ENCODE data around the gene MAP1S.

MAP1S gene

DNA sequence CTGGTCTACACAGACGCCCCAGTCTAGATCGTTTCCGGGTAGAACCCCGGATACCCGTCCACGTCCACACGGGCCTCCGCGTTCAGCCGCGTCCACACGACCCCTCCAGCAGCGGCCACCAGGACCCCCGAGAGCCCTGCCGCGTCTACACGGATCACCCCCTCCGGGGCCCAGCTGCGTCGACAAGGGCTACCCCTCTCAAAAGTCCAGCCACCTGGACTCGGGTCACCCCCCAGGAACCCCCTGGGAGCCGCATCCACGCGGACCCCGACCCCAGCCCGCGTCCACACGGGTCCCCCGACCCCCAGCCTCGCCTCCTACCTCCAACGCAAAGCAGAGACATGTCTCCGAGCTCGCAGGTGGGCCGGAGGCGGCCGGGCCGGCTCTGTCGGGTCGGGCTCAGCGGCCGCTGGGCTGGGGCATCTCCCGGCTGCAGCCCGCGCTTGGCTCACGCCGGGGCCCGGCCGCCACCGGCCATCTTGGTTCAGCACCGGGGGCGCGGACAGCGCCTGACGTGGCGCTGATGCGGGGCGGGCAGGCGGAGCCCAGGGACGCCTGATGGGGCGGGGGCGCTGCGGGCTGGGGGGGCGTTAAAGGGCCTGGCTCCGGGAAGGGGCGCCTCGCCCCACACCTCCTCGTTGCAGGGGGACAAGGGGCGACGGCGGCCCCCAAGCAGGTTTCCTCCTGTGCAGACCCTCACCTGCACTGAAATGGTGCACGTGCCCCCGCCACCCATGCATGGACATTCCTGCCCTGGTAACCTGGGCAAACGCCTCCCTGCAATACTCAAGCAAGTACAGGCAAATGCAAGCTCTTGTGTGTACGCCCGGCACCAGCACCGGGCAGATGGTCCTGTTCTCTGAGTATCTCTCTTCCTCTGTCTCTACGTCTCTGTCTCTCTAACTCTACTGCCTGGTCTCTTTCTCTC, 31.2 kb upstream of the MAP1S start, which contains the start of gene UNC13A:
Gene UNC13A (minus strand): TSS at position 498 of the 928 bp plus-strand sequence. CDS start 155 bp downstream, at position 343.
- peak; percentile 24 for DNase-seq
- H3K4me1 ChIP-seq (ENCODE audit: low read length), result no peaks in the 10 kb centered on the region
- H3K27me3 ChIP-seq (replicated peaks; ENCODE audit: insufficient read depth, low read length), result peaks cover 59% of the 10 kb centered on the region
- no peaks in the 10 kb centered on the region for H3K79me2 ChIP-seq (ENCODE audit: low read length)
- no peaks in the 10 kb centered on the region for H3K36me3 ChIP-seq (replicated peaks; ENCODE audit: insufficient read depth, low read length)
- H3K9me2 ChIP-seq (replicated peaks; ENCODE audit: insufficient read depth, low read length), result no peaks in the 10 kb centered on the region
- H2AFZ ChIP-seq (ENCODE audit: low read length), result no peak within 1 kb of the TSS
- H3K27ac ChIP-seq (ENCODE audit: low read length), result no peak within 1 kb of the TSS
- TF ChIP-seq EZH2phosphoT487 (IDR thresholded peaks at IDR 0.05; ENCODE audit: low read length), result no peak
- H3K9me3 ChIP-seq (replicated peaks; ENCODE audit: insufficient read depth, low read length), result no peaks in the 10 kb centered on the region
- H3K9ac ChIP-seq (ENCODE audit: low read length), result no peak within 1 kb of the TSS
- no peak within 1 kb of the TSS for H3K4me3 ChIP-seq (ENCODE audit: low read length)
- H3F3A ChIP-seq (ENCODE audit: insufficient read depth, low read length), result no peaks in the 10 kb centered on the region
- H4K20me1 ChIP-seq (ENCODE audit: insufficient read depth, low read length), result no peaks in the 10 kb centered on the region
- no peak within 1 kb of the TSS for H3K4me2 ChIP-seq (ENCODE audit: low read depth, low read length)

DNA sequence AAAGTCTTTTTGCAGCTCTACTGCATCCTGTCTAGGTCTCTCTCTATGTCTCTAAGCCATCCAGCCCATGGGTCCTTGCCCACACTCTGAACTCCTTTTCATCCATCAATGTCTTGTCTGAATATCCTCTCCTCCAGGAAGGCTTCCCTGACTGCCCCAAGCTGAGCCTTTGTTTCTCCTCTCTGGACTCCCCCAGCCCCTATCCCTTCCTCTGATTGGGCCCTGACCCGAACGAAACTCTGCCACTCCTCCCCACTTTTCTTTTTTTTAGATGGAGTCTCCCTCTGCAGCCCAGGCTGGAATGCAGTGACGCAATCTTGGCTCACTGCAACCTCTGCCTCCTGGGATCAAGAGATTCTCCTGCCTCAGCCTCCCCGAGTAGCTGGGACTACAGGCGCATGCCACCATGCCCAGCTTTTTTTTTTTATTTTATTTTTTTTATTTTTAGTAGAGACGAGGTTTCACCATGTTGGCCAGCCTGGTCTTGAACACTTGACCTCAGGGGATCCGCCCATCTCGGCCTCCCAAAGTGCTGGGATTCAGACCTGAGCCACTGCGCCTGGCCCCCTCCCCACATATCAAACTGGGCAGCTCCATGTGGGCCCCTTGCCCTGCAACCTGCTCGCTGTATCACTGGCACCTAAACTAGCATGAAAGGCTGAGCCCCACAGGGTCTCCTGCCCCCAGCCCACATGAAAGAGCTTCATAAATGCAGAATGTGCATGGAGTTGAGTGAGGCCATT, 30.3 kb upstream of the MAP1S start:
- Histone ChIP-seq H3K27ac (ENCODE audit: low read length) (no peak overlapping the region), H3K4me2 (ENCODE audit: low read depth, low read length) (no peak overlapping the region), H3F3A (ENCODE audit: insufficient read depth, low read length) (no peaks in the 10 kb centered on the region), H3K36me3 (replicated peaks; ENCODE audit: insufficient read depth, low read length) (no peaks in the 10 kb centered on the region), H3K4me3 (ENCODE audit: low read length) (no peak overlapping the region), H3K79me2 (ENCODE audit: low read length) (no peaks in the 10 kb centered on the region), H3K4me1 (ENCODE audit: low read length) (no peaks in the 10 kb centered on the region), H4K20me1 (ENCODE audit: insufficient read depth, low read length) (no peaks in the 10 kb centered on the region), H3K9ac (ENCODE audit: low read length) (no peak overlapping the region), H3K9me2 (replicated peaks; ENCODE audit: insufficient read depth, low read length) (no peaks in the 10 kb centered on the region), H3K9me3 (replicated peaks; ENCODE audit: insufficient read depth, low read length) (no peaks in the 10 kb centered on the region), H2AFZ (ENCODE audit: low read length) (no peak overlapping the region), H3K27me3 (replicated peaks; ENCODE audit: insufficient read depth, low read length) (peaks cover 67% of the 10 kb centered on the region)
- DNase-seq, result no peak
- TF ChIP-seq CTCF (IDR thresholded peaks at IDR 0.05; ENCODE audit: low read length), result no peak
- no peak for TF ChIP-seq EZH2phosphoT487 (IDR thresholded peaks at IDR 0.05; ENCODE audit: low read length)
- no peak for TF ChIP-seq EZH2 (optimal IDR thresholded peaks at IDR 0.05; ENCODE audit: low read depth, low read length)

DNA sequence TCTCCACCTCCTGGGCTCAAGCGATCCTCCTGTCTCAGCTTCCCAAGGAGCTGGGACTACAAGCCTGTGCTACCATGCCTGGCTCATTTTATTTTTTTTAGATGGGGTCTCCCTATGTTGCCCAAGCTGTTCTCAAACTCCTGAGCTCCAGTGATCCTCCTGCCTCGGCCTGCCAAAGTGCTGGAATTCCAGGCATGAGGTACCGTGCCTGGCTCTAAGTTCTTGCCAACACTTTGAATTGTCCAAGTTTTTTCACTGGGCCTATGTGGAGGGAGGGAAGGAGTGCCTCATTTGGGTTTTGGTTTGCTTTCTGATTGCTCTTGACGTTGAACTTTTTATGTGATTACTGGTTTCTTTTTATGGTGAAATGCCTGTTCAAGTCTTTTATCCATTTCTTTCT, 26.7 kb upstream of the MAP1S start:
- Histone ChIP-seq H3K36me3 (replicated peaks; ENCODE audit: insufficient read depth, low read length) (no peaks in the 10 kb centered on the region), H4K20me1 (ENCODE audit: insufficient read depth, low read length) (no peaks in the 10 kb centered on the region), H3K79me2 (ENCODE audit: low read length) (no peaks in the 10 kb centered on the region), H3K4me1 (ENCODE audit: low read length) (no peaks in the 10 kb centered on the region), H3K4me2 (ENCODE audit: low read depth, low read length) (no peak overlapping the region), H3K27me3 (replicated peaks; ENCODE audit: insufficient read depth, low read length) (peaks cover 72% of the 10 kb centered on the region), H3K4me3 (ENCODE audit: low read length) (no peak overlapping the region), H3K9me2 (replicated peaks; ENCODE audit: insufficient read depth, low read length) (no peaks in the 10 kb centered on the region), H3K9ac (ENCODE audit: low read length) (no peak overlapping the region), H3F3A (ENCODE audit: insufficient read depth, low read length) (no peaks in the 10 kb centered on the region), H2AFZ (ENCODE audit: low read length) (no peak overlapping the region), H3K27ac (ENCODE audit: low read length) (no peak overlapping the region), H3K9me3 (replicated peaks; ENCODE audit: insufficient read depth, low read length) (no peaks in the 10 kb centered on the region)
- DNase-seq, result no peak
- TF ChIP-seq CTCF (IDR thresholded peaks at IDR 0.05; ENCODE audit: low read length) (no peak), EZH2phosphoT487 (IDR thresholded peaks at IDR 0.05; ENCODE audit: low read length) (no peak), EZH2 (optimal IDR thresholded peaks at IDR 0.05; ENCODE audit: low read depth, low read length) (no peak)
